Uterus (tissue), 4 donors: ENCODE data around the gene DNAH1. TPM values are rescaled to one million over a fixed set of nuclear protein-coding genes. Genes with fewer than 3 reads are reported as not detected.

Experiments used
- DNase-seq, 2 donors: peaks; one replicate each; pipeline ENCODE4 v3.0.0-alpha.2; 2019 to 2020
- H3K27ac ChIP-seq, 2 donors: fragments of 200-600 bp; sonication (generic); 1 replicate in 1 of 2; 2 replicates in 1 of 2; pipeline ENCODE4 v1.5.1; 2016 to 2018
- H3K27me3 ChIP-seq, 2 donors: fragments of 200-600 bp; sonication (generic); one replicate each; pipeline ENCODE4 v1.5.1; 2018 to 2019; ENCODE audit warnings: control low read depth in 1 of 2
- H3K36me3 ChIP-seq, 2 donors: fragments of 200-600 bp; sonication (generic); one replicate each; pipeline ENCODE4 v1.5.1; 2019; ENCODE audit warnings: control low read depth in 1 of 2
- H3K4me1 ChIP-seq, 2 donors: fragments of 200-600 bp; sonication (generic); one replicate each; pipeline ENCODE4 v1.5.1; 2018 to 2019; ENCODE audit warnings: control low read depth in 1 of 2
- H3K4me3 ChIP-seq, 2 donors: fragments of 200-600 bp; sonication (generic); 1 replicate in 1 of 2; 2 replicates in 1 of 2; pipeline ENCODE4 v1.5.1; 2018 to 2019; ENCODE audit warnings: mild to moderate bottlenecking in 1 of 2
- H3K9me3 ChIP-seq, 2 donors: fragments of 200-600 bp; sonication (generic); one replicate each; pipeline ENCODE4 v1.5.1; 2019; ENCODE audit warnings: control low read depth in 1 of 2
- CTCF ChIP-seq, 4 experiments: fragments of 200-600 bp in 2 of 4; fragments of 450-650 bp in 2 of 4; sonication (generic) in 2 of 4; IDR thresholded peaks; one replicate each; pipeline ENCODE4 v1.5.1; 2016 to 2019; ENCODE audit warnings: antibody characterized with exemption in 4 of 4, mild to moderate bottlenecking in 2 of 4, moderate library complexity in 1 of 4
- POLR2A ChIP-seq, 2 donors: fragments of 450-650 bp; IDR thresholded peaks; one replicate each; pipeline ENCODE4 v1.6.1; 2016; ENCODE audit warnings: antibody characterized with exemption in 2 of 2, mild to moderate bottlenecking in 1 of 2, moderate library complexity in 1 of 2
- intact Hi-C: fragments of 100-400 bp; cut with DNase I; formaldehyde crosslinking; loops from one replicate; pipeline ENCODE4 v1.15.1; 2023; ENCODE audit warnings: low total_unique reads
- total RNA-seq, 4 donors: library from RNA; depleted of rRNA in 3 of 4; stranded (reverse); fragments of >200 nt in 3 of 4; gene quantifications; one replicate each; pipeline versions ENCODE4 v1.1.0 to v1.2.4, GENCODE V29; 2014 to 2023
- donor health status: DM: yes; HTN: yes; CAD: no.

Gene DNAH1
- total RNA-seq, 4 donors from 2014 or later = 5.1 to 46.2 (median 11.0) TPM

- peaks cover 0 to 4% of the 10 kb centered on the region in 2 donors for H3K4me1 ChIP-seq
- H3K9me3 ChIP-seq = no peaks in the 10 kb centered on the region
- H3K27ac ChIP-seq = no peak overlapping the region
- no peak overlapping the region for H3K4me3 ChIP-seq
- intact Hi-C loops = no loop called here
- no peak for TF ChIP-seq CTCF (IDR thresholded peaks at IDR 0.05)
- TF ChIP-seq POLR2A (IDR thresholded peaks at IDR 0.05) = no peak
- DNase-seq = no peak
- H3K27me3 ChIP-seq = no peaks in the 10 kb centered on the region
- no peaks in the 10 kb centered on the region for H3K36me3 ChIP-seq
These were observed 2.2 kb downstream of the DNAH1 start for GRCh38 chr3:52318186-52318816.

- peaks cover 0 to 4% of the 10 kb centered on the region in 2 donors for H3K4me1 ChIP-seq
- H3K27me3 ChIP-seq = no peaks in the 10 kb centered on the region
- H3K9me3 ChIP-seq = no peaks in the 10 kb centered on the region
- H3K4me3 ChIP-seq = no peak overlapping the region
- no peak overlapping the region for H3K27ac ChIP-seq
- no peaks in the 10 kb centered on the region for H3K36me3 ChIP-seq
- TF ChIP-seq POLR2A (IDR thresholded peaks at IDR 0.05) = no peak
- no peak for TF ChIP-seq CTCF (IDR thresholded peaks at IDR 0.05)
- no peak for DNase-seq
- intact Hi-C loops = no loop called here
These were observed 3.9 kb downstream of the DNAH1 start for GRCh38 chr3:52319921-52320595.

GRCh38 chr3:52321481-52321880 lies 5.4 kb downstream of the DNAH1 start:
- no peaks in the 10 kb centered on the region for H3K27me3 ChIP-seq
- DNase-seq = no peak
- no peak overlapping the region for H3K27ac ChIP-seq
- H3K36me3 ChIP-seq = no peaks in the 10 kb centered on the region
- H3K9me3 ChIP-seq = no peaks in the 10 kb centered on the region
- peaks cover 0 to 4% of the 10 kb centered on the region in 2 donors for H3K4me1 ChIP-seq
- TF ChIP-seq POLR2A (IDR thresholded peaks at IDR 0.05) = no peak
- no peak for TF ChIP-seq CTCF (IDR thresholded peaks at IDR 0.05)
- intact Hi-C loops = no loop called here
- H3K4me3 ChIP-seq = no peak overlapping the region

GRCh38 chr3:52322466-52322865 lies 6.3 kb downstream of the DNAH1 start:
- H3K36me3 ChIP-seq = no peaks in the 10 kb centered on the region
- H3K27ac ChIP-seq = no peak overlapping the region
- no peaks in the 10 kb centered on the region for H3K9me3 ChIP-seq
- DNase-seq = no peak
- H3K27me3 ChIP-seq = no peaks in the 10 kb centered on the region
- intact Hi-C loops = no loop called here
- TF ChIP-seq CTCF (IDR thresholded peaks at IDR 0.05) = no peak
- no peak for TF ChIP-seq POLR2A (IDR thresholded peaks at IDR 0.05)
- peaks cover 0 to 4% of the 10 kb centered on the region in 2 donors for H3K4me1 ChIP-seq
- no peak overlapping the region for H3K4me3 ChIP-seq

GRCh38 chr3:52323526-52324295 lies 7.6 kb downstream of the DNAH1 start:
- Histone ChIP-seq H3K36me3 (no peaks in the 10 kb centered on the region), H3K4me3 (no peak overlapping the region), H3K27me3 (no peaks in the 10 kb centered on the region), H3K9me3 (no peaks in the 10 kb centered on the region), H3K27ac (no peak overlapping the region), H3K4me1 (no peaks in the 10 kb centered on the region)
- DNase-seq = no peak
- no peak for TF ChIP-seq POLR2A (IDR thresholded peaks at IDR 0.05)
- no peak for TF ChIP-seq CTCF (IDR thresholded peaks at IDR 0.05)
- intact Hi-C loops = no loop called here
